OCI-LY1 (cell line): ENCODE measurements around the gene BHLHE23.

Source experiments
- H2AFZ ChIP-seq: fragments of 200-600 bp; sonication (generic), shearing (Covaris generic); 2 replicates; pipeline ENCODE4 v1.6.0; 2014; ENCODE audit warnings: antibody characterized with exemption, mild to moderate bottlenecking, low read length
- H3F3A ChIP-seq: fragments of 200-600 bp; sonication (generic), shearing (Covaris generic); 2 replicates; pipeline ENCODE4 v1.6.0; 2014; ENCODE audit warnings: mild to moderate bottlenecking, antibody characterized with exemption, low read length, moderate library complexity; ENCODE audit not compliant: insufficient read depth
- H3K27ac ChIP-seq: fragments of 200-600 bp; sonication (generic); 2 replicates; pipeline ENCODE4 v1.5.1; 2014; ENCODE audit warnings: low read length, mixed run types, mild to moderate bottlenecking, low read depth; ENCODE audit not compliant: poor library complexity, severe bottlenecking
- H3K27me3 ChIP-seq: fragments of 200-600 bp; sonication (generic); 2 replicates; pipeline ENCODE4 v1.6.0; 2014; ENCODE audit warnings: antibody characterized with exemption, mild to moderate bottlenecking, low read length, moderate library complexity; ENCODE audit not compliant: insufficient read depth
- H3K36me3 ChIP-seq: fragments of 200-600 bp; sonication (generic); 2 replicates; pipeline ENCODE4 v1.6.1; 2014; ENCODE audit warnings: mild to moderate bottlenecking, antibody characterized with exemption, low read length, moderate library complexity, mixed read lengths; ENCODE audit not compliant: insufficient read depth
- H3K4me1 ChIP-seq: fragments of 200-600 bp; sonication (generic); 2 replicates; pipeline ENCODE4 v1.5.1; 2014; ENCODE audit warnings: mild to moderate bottlenecking, low read length, moderate library complexity; ENCODE audit not compliant: insufficient read depth, severe bottlenecking
- H3K4me2 ChIP-seq: fragments of 200-600 bp; sonication (generic), shearing (Covaris generic); 2 replicates; pipeline ENCODE4 v1.6.1; 2014; ENCODE audit warnings: low read length
- H3K4me3 ChIP-seq: fragments of 200-600 bp; sonication (generic); 2 replicates; pipeline ENCODE4 v1.5.1; 2014; ENCODE audit warnings: low read length, low read depth, mild to moderate bottlenecking, mixed read lengths; ENCODE audit not compliant: poor library complexity, severe bottlenecking
- H3K79me2 ChIP-seq: fragments of 200-600 bp; shearing (Covaris generic); 2 replicates; pipeline ENCODE4 v1.6.1; 2016; ENCODE audit warnings: mixed run types, low read length, mixed read lengths; ENCODE audit not compliant: insufficient read depth
- H3K9ac ChIP-seq: fragments of 200-600 bp; sonication (generic), shearing (Covaris generic); 2 replicates; pipeline ENCODE4 v1.6.1; 2014; ENCODE audit warnings: mild to moderate bottlenecking, low read length, mixed read lengths
- H3K9me2 ChIP-seq: fragments of 200-600 bp; sonication (generic), shearing (Covaris generic); 2 replicates; pipeline ENCODE4 v1.6.1; 2014; ENCODE audit warnings: low read depth, mild to moderate bottlenecking, low read length, mixed read lengths
- H3K9me3 ChIP-seq: fragments of 200-600 bp; shearing (Covaris generic); 2 replicates; pipeline ENCODE4 v1.6.1; 2014; ENCODE audit warnings: low read length, mixed read lengths
- H4K20me1 ChIP-seq: fragments of 200-600 bp; sonication (generic), shearing (Covaris generic); 2 replicates; pipeline ENCODE4 v1.6.0; 2016; ENCODE audit warnings: mild to moderate bottlenecking, low read length; ENCODE audit not compliant: insufficient read depth
- CTCF ChIP-seq: fragments of 200-600 bp; sonication (generic), shearing (Covaris generic); IDR thresholded peaks from 2 replicates; pipeline ENCODE4 v1.5.1; 2017; ENCODE audit warnings: mild to moderate bottlenecking, antibody characterized with exemption, low read length, moderate library complexity, mixed read lengths
- EZH2 ChIP-seq: fragments of 200-600 bp; sonication (generic), shearing (Covaris generic); IDR thresholded peaks from 2 replicates; pipeline ENCODE4 v1.8.0; 2017; ENCODE audit warnings: borderline replicate concordance, mixed run types, mild to moderate bottlenecking, antibody characterized with exemption, low read length, moderate library complexity, mixed read lengths

The BHLHE23 gene

DNA sequence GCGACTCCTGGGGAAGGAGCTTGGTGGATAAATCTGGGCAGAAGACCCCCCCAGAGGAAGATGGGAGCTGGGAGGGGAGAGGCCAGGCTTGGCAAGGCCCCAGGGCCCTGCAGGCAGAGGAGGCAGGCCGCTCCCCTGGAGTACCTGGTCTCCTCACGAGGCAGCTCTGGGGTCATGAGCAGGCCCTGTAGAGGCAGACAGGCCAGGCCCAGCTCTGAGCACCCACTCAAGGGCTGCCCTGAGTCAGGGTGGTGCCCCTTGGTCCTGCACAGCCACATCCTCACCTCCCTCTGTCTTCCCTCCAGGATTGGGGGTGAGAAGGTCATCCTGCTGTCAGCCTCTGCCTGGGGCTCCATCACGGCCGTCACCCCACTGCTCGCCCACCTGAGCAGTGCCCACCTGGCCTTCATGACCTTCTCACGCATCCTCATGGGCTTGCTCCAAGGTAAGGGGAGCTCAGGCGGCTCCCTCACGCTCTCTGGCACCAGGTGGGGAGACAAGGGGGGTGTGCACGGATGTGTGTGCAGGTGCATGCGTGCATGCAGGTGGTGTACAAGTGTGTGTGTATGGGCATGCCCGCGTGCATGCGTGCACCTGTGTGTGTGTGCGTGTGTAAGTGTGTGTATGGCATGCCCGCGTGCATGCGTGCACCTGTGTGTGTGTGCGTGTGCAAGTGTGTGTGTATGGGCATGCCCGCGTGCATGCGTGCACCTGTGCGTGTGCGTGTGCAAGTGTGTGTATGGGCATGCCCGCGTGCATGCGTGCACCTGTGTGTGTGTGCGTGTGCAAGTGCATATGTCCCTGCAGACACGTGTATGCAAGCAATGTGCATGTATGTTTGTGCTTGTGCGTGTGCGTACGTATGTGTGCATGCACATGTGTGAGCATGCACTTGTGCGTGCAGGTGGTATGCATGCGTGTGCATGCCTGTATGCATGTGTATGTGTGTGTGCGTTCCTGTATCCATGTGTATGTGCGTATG, 49.3 kb downstream of the BHLHE23 start:
- Histone ChIP-seq H2AFZ (no peak overlapping the region), H3K27ac (no peak overlapping the region), H3K9ac (no peak overlapping the region), H3K27me3 (no peaks in the 10 kb centered on the region), H3K9me2 (no peaks in the 10 kb centered on the region), H3K79me2 (no peaks in the 10 kb centered on the region), H3F3A (no peaks in the 10 kb centered on the region), H4K20me1 (no peaks in the 10 kb centered on the region), H3K4me1 (peaks cover 22% of the 10 kb centered on the region), H3K4me2 (no peak overlapping the region), H3K9me3 (no peaks in the 10 kb centered on the region), H3K4me3 (no peak overlapping the region), H3K36me3 (peaks cover 13% of the 10 kb centered on the region)
- TF ChIP-seq EZH2 (no peak), CTCF (no peak)

DNA sequence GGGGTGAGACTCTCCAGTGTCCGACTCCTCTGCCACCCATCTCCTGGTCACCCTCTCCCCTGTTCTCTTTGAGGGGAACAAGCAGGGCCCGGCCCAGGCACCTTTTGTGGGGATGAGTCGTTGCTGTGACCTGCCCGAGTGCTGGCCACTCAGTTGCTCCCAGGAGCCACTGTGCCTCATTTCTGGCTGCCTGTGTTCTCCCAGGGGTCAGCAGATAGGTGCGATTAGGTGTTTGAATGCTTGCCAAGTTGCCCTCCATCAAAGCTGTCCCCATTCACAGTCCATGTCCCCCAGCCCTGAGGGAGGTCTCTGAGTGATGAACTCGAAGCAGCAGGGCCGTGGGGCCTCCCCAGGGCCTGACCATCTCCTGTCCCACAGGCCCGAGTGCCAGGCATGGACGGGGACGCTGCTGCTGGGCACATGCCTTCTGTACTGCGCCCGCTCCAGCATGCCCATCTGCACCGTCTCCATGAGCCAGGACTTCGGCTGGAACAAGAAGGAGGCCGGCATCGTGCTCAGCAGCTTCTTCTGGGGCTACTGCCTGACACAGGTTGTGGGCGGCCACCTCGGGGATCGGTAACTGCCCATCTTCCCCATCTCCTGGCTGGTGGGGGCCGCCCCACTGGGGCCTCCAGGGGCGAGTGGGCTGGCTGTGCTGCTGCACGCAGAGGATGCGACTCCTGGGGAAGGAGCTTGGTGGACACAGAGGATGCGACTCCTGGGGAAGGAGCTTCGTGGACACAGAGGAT, 50.2 kb downstream of the BHLHE23 start:
- Histone ChIP-seq H3K9me3 (no peaks in the 10 kb centered on the region), H3K9me2 (no peaks in the 10 kb centered on the region), H3K27me3 (no peaks in the 10 kb centered on the region), H4K20me1 (no peaks in the 10 kb centered on the region), H3K79me2 (no peaks in the 10 kb centered on the region), H3F3A (no peaks in the 10 kb centered on the region), H3K4me1 (peaks cover 29% of the 10 kb centered on the region), H3K4me2 (no peak overlapping the region), H3K9ac (no peak overlapping the region), H3K27ac (no peak overlapping the region), H3K4me3 (no peak overlapping the region), H3K36me3 (peaks cover 13% of the 10 kb centered on the region), H2AFZ (no peak overlapping the region)
- TF ChIP-seq CTCF (no peak), EZH2 (no peak)
